Measurements from ENCODE around the gene MAGOHB.
"Not testable (repeated sequence)": the region's sequence is repeated elsewhere in the genome, so short reads cannot be mapped to it uniquely, and the experiment has no call there.

The MAGOHB gene

DNA sequence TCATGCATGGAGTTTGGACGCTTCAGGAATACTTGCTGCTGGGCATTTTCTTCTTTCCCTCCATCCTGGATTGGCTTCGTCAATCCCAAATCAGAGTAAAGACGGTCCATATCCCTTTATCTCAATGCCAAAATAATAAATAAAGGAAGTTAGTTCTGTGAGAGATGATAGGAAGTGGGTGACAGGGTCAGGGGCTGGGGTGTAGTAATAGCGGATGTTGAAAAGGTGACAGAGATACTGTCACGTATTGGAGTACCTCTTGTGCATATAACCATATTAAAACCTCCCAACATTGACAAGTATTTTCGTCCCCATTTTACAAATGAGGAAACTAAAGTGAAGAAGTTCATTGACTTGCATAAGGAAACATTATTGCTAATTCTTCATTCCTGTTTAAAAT, 12.4 kb downstream of the MAGOHB start:
- no peak for TF ChIP-seq Cebpa-rat (IDR thresholded peaks at IDR 0.05)
- Histone ChIP-seq H3K4me3 (no peak overlapping the region), H3K4me1 (0 out of 20 replicates have a peak, but pooled peaks cover 0 to 4% (median 0%) of the 10 kb centered on the region in 10 experiments), H3K9me3 (replicated peaks in 1 of 11) (no peaks in the 10 kb centered on the region), H3K27ac (no peak overlapping the region), H3K4me2 (no peak overlapping the region), H3K27me3 (no peaks in the 10 kb centered on the region), H3K36me3 (peaks cover 19 to 77% (median 42%) of the 10 kb centered on the region in 11 experiments; a peak in 20 of 22 replicates), H3K9ac (no peak overlapping the region), H4K20me1 (no peaks in the 10 kb centered on the region)

DNA sequence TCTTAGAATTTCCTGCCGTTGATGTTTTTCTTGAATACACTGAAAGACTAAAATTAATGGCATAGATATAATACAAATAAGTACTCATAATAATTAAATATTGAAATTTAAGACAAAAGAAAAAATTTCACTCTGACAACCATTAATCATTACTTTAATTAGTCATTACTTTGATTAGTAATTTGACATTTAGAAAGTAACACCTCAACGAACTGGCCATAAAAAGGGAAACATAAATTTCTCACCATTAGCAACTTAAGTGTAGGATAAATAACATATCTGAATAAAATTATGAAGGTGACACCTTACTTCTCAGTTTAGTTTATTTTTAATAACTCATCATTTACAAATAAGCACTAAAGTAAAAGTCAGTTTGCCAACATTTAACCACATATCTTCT, 17.5 kb downstream of the MAGOHB start:
- Histone ChIP-seq H4K20me1 (no peaks in the 10 kb centered on the region), H3K27me3 (no peaks in the 10 kb centered on the region), H3K9ac (no peak overlapping the region), H3K4me1 (no peaks in the 10 kb centered on the region), H3K4me3 (no peak overlapping the region), H3K9me3 (replicated peaks in 1 of 11) (no peaks in the 10 kb centered on the region), H3K4me2 (no peak overlapping the region), H3K36me3 (peaks cover 10 to 50% (median 31%) of the 10 kb centered on the region in 11 experiments; a peak in 20 of 22 replicates), H3K27ac (no peak overlapping the region)
- no peak for TF ChIP-seq Cebpa-rat (IDR thresholded peaks at IDR 0.05)

DNA sequence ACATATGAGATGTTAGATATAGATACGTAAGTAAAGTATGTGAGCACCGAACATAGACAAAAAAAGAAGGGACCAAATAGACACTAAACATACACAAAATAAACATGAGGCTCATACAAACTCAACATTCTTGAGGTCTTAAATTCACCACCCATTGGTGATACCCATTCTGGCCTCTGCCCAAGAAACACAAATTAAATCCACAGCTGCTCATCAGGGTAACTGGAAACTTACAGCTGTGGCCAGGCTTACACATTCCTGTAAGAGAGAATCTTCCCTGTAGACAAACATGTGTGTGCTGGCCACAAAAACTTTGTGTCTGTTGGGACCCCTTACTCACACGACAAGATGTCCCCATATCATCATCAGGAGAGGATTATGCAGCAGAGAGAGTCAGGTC, 22.4 kb downstream of the MAGOHB start:
- H3K4me1 ChIP-seq: no peaks in the 10 kb centered on the region
- no peak overlapping the region for H3K4me2 ChIP-seq
- H3K9me3 ChIP-seq (replicated peaks in 1 of 11): no peaks in the 10 kb centered on the region
- no peaks in the 10 kb centered on the region for H3K27me3 ChIP-seq
- no peak overlapping the region for H3K4me3 ChIP-seq
- H4K20me1 ChIP-seq: no peaks in the 10 kb centered on the region
- no peak for TF ChIP-seq Cebpa-rat (IDR thresholded peaks at IDR 0.05)
- no peak overlapping the region for H3K9ac ChIP-seq
- H3K36me3 ChIP-seq: peaks cover 5 to 44% (median 22%) of the 10 kb centered on the region in 11 experiments; a peak in 18 of 22 replicates
- H3K27ac ChIP-seq: no peak overlapping the region

DNA sequence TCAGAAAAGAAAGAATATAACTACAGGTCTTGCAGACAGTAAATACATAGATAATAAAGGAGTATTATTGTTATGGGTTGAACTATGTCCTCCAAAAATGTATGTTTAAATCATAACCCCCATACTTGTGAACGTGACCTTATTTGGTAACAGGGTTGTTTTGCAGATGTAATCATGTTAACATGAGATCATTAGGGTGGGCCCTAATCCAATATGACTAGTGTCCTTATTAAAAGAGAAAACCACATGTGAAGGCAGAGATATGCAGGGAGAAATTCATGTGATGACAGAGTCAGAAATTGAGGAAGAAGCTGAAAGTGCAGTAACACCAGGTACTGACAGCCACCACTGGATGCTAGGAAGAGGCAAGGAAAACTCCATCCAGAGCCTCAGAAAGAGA, 29.0 kb downstream of the MAGOHB start:
- no peak overlapping the region for H3K9ac ChIP-seq
- no peak for TF ChIP-seq Cebpa-rat (IDR thresholded peaks at IDR 0.05)
- H3K36me3 ChIP-seq: peaks cover 7 to 36% (median 24%) of the 10 kb centered on the region in 11 experiments; a peak in 17 of 22 replicates
- no peaks in the 10 kb centered on the region for H3K27me3 ChIP-seq
- no peaks in the 10 kb centered on the region for H4K20me1 ChIP-seq
- H3K4me2 ChIP-seq: no peak overlapping the region
- H3K27ac ChIP-seq: no peak overlapping the region
- peaks cover 21 to 30% (median 27%) of the 10 kb centered on the region in 11 experiments; a peak in 21 of 22 replicates for H3K9me3 ChIP-seq (replicated peaks in 1 of 11)
- peaks cover 0 to 8% (median 6%) of the 10 kb centered on the region in 10 experiments; a peak in 11 of 20 replicates for H3K4me1 ChIP-seq
- H3K4me3 ChIP-seq: no peak overlapping the region

DNA sequence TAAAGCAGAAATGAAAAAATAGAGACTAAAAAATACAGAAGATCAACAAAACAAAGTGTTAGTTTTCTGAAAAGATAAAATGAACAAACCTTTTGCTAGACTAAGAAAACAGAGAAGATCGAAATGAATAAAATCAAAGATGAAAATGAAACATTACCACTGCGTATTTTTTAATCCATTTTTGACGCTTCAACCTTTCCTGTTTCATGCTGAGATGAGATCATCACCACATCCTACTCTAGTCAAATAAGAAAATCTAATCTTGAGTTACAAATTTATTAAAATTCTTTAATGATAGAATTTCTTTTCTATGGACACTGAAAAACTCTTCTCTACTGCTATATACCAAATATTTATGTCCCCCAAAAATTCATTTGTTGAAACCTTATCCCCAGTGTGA, 30.7 kb downstream of the MAGOHB start:
- H3K27ac ChIP-seq: no peak overlapping the region
- H3K9me3 ChIP-seq (replicated peaks in 1 of 11): peaks cover 21 to 30% (median 27%) of the 10 kb centered on the region in 11 experiments; a peak in 21 of 22 replicates
- TF ChIP-seq Cebpa-rat (IDR thresholded peaks at IDR 0.05): no peak
- H4K20me1 ChIP-seq: no peaks in the 10 kb centered on the region
- no peak overlapping the region for H3K4me3 ChIP-seq
- H3K4me2 ChIP-seq: no peak overlapping the region
- no peak overlapping the region for H3K9ac ChIP-seq
- H3K4me1 ChIP-seq: peaks cover 0 to 8% (median 6%) of the 10 kb centered on the region in 10 experiments; a peak in 11 of 20 replicates
- H3K36me3 ChIP-seq: peaks cover 7 to 28% (median 19%) of the 10 kb centered on the region in 11 experiments; a peak in 16 of 22 replicates
- H3K27me3 ChIP-seq: no peaks in the 10 kb centered on the region

DNA sequence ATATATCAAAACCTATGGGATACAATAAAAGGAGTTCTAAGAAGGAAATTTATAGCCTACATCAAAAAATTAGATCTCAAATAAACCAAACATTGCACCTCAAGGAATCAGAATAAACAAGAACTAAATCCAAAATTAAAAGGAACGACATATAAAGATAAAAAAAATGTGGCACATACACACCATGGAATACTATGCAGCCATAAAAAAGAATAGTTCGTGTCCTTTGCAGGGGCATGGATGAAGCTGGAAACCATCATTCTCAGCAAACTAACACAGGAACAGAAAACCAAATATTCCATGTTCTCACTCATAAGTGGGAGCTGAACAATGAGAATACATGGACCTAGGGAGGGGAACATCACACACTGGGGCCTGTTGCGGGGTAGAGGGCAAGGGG, 31.3 kb downstream of the MAGOHB start:
- not testable (repeated sequence) for H3K4me1 ChIP-seq, H3K27me3 ChIP-seq, H3K27ac ChIP-seq, H3K4me3 ChIP-seq, H3K9ac ChIP-seq, H3K4me2 ChIP-seq, H4K20me1 ChIP-seq
- Histone ChIP-seq H3K36me3 (peaks cover 7 to 26% (median 17%) of the 10 kb centered on the region in 11 experiments; a peak in 16 of 22 replicates), H3K9me3 (replicated peaks in 1 of 11) (peaks cover 21 to 30% (median 27%) of the 10 kb centered on the region in 11 experiments; a peak in 21 of 22 replicates)

DNA sequence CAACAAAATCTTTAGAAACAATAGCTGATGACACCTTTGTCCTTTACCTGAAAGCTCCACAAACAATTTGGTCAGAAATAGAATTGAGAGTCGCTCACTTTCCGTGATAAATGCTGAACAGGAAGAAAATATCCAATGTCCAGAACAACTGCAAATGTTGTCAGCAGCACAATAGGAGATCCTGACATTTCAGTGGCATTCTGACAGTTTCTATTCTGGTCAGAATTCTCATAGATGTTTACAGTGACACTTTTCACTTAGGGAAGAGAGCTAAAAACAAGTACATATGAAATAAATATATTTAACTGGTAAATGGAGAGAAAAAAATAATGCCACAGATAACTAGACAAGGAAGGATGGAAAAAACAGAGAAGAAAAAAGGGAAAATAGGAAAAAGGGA, 39.1 kb downstream of the MAGOHB start:
- H4K20me1 ChIP-seq: no peaks in the 10 kb centered on the region

DNA sequence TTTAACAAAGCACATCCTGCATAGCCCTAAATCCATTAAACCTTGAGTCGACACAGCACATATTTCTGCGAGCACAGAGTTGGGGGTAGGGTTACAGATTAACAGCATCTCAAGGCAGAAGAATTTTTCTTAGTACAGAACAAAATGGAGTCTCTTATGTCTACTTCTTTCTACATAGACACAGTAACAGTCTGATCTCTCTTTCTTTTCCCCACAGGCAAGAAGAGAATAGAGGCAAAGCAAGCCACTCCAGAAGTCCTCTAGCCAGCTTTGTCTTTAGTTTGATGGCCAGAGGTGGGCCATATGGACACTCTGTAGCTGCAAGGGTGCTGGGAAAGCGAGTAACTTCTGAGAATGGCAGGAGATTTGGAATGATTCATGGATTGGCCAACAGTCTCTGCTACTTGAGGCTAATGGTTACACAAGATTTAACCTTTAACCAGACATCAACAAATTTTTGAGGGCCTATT, 41.4 kb downstream of the MAGOHB start:
- not testable (repeated sequence) for H3K27ac ChIP-seq, H3K4me2 ChIP-seq, H3K27me3 ChIP-seq, H4K20me1 ChIP-seq, H3K9ac ChIP-seq, H3K36me3 ChIP-seq, H3K4me1 ChIP-seq, H3K4me3 ChIP-seq
- H3K9me3 ChIP-seq (replicated peaks in 1 of 11): peaks cover 0 to 12% (median 7%) of the 10 kb centered on the region in 11 experiments; a peak in 14 of 22 replicates

More for the DNA sequence above, 39.1 kb downstream of the MAGOHB start:
- no peaks in the 10 kb centered on the region for H3K4me1 ChIP-seq
- no peak overlapping the region for H3K4me2 ChIP-seq
- no peak overlapping the region for H3K4me3 ChIP-seq
- peaks cover 0 to 12% (median 7%) of the 10 kb centered on the region in 11 experiments; a peak in 14 of 22 replicates for H3K9me3 ChIP-seq (replicated peaks in 1 of 11)
- no peak overlapping the region for H3K27ac ChIP-seq
- 0 out of 22 replicates have a peak, but pooled peaks cover 0 to under 1% (median 0%) of the 10 kb centered on the region in 11 experiments for H3K36me3 ChIP-seq
- TF ChIP-seq Cebpa-rat (IDR thresholded peaks at IDR 0.05): no peak
- H3K9ac ChIP-seq: no peak overlapping the region
- H3K27me3 ChIP-seq: no peaks in the 10 kb centered on the region

DNA sequence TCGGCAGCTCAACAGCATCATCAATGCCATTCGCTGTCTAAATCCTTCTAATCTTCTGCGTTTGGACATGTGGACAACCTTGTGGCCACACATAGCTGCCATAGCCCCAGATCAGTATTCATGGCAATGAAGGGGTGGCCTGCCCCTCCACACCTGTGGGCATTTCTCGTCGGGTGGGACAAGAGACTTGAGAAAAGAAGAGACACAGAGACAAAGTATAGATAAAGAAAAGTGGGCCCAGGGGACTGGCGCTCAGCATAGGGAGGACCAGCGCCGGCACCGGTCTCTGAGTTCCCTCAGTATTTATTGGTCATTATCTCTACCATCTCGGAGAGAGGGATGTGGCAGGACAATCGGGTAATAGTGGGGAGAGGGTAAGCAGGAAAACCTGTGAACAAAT, 42.3 kb downstream of the MAGOHB start:
- Histone ChIP-seq H3K27ac (no peak overlapping the region), H3K4me1 (no peaks in the 10 kb centered on the region), H4K20me1 (no peaks in the 10 kb centered on the region), H3K4me2 (no peak overlapping the region), H3K36me3 (no peaks in the 10 kb centered on the region), H3K27me3 (no peaks in the 10 kb centered on the region), H3K9ac (no peak overlapping the region), H3K4me3 (no peak overlapping the region), H3K9me3 (replicated peaks in 1 of 11) (peaks cover 0 to 12% (median 7%) of the 10 kb centered on the region in 11 experiments; a peak in 14 of 22 replicates)
- TF ChIP-seq Cebpa-rat (IDR thresholded peaks at IDR 0.05): no peak

DNA sequence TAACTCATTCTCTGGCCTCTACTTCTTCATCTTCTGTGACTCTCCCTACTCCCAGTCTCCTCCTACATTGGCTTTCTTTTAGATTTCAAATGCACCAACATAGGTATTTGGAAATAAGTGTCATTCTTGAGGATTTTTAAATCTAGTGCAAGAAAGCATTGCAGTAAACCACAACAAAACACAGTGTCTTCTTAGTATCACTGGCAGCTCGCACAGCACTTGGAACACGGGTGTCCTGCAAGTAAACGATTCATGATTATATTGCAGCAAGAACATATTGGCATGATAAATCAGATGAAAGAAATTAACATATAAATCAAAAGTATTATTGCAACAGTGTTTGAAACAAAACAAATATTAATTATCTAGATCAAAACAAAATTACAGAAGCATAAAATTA, 45.6 kb downstream of the MAGOHB start:
- no peak overlapping the region for H3K9ac ChIP-seq
- H3K9me3 ChIP-seq (replicated peaks in 1 of 11): peaks cover 0 to 12% (median 7%) of the 10 kb centered on the region in 11 experiments; a peak in 14 of 22 replicates
- H3K4me1 ChIP-seq: no peaks in the 10 kb centered on the region
- no peak overlapping the region for H3K4me3 ChIP-seq
- no peak overlapping the region for H3K4me2 ChIP-seq
- no peaks in the 10 kb centered on the region for H3K27me3 ChIP-seq
- TF ChIP-seq Cebpa-rat (IDR thresholded peaks at IDR 0.05): no peak
- no peaks in the 10 kb centered on the region for H4K20me1 ChIP-seq
- H3K36me3 ChIP-seq: no peaks in the 10 kb centered on the region
- no peak overlapping the region for H3K27ac ChIP-seq
